HEK293 (cell line): ENCODE results near the gene KCNJ5.

Experiments used
- CTCF ChIA-PET: fragments of 350-600 bp; formaldehyde crosslinking; extraction: SDS; loops from one replicate; lab custom pipeline; 2021; ENCODE audit warnings: antibody characterized with exemption; lab: Yijun Ruan, JAX
- POLR2A ChIA-PET: fragments of 300-600 bp; formaldehyde crosslinking; extraction: SDS; loops from one replicate; lab custom pipeline; 2020; ENCODE audit warnings: antibody characterized with exemption, inconsistent platforms; lab: Yijun Ruan, JAX
- H3K27ac ChIP-seq: fragments of 200-500 bp; sonication (Bioruptor generic); 2 replicates; pipeline ENCODE4 v1.5.1; 2014; ENCODE audit warnings: low read depth, low read length, control low read depth, inconsistent platforms; ENCODE audit errors: extremely low read depth
- H3K36me3 ChIP-seq, 2 experiments: fragments of 200-500 bp in 1 of 2; sonication (Bioruptor generic) in 1 of 2; 1 replicate in 1 of 2; 2 replicates in 1 of 2; pipeline ENCODE4 v1.5.1; 2014 to 2017; ENCODE audit warnings: inconsistent platforms in 2 of 2, low read length in 2 of 2; ENCODE audit not compliant: control insufficient read depth in 2 of 2, insufficient read depth in 1 of 2
- H3K4me1 ChIP-seq: fragments of 200-500 bp; sonication (Bioruptor generic); 2 replicates; pipeline ENCODE4 v1.5.1; 2014; ENCODE audit warnings: mild to moderate bottlenecking, low read length, inconsistent platforms; ENCODE audit not compliant: control insufficient read depth, insufficient read depth
- H3K4me3 ChIP-seq: 2 replicates; pipeline ENCODE4 v1.5.1; 2011; ENCODE audit warnings: low read depth, mild to moderate bottlenecking, control low read depth, low read length, moderate library complexity
- H3K9me3 ChIP-seq: fragments of 200-500 bp; sonication (Bioruptor generic); 2 replicates; pipeline ENCODE4 v1.5.1; 2014; ENCODE audit warnings: low read depth, low read length, inconsistent platforms; ENCODE audit not compliant: control insufficient read depth, insufficient read depth
- GLI2 ChIP-seq: fragments of 450-650 bp; formaldehyde crosslinking; IDR thresholded peaks from 2 replicates; pipeline ENCODE4; 2017; ENCODE audit warnings: missing biosample characterization, missing genetic modification characterization, low read depth, borderline replicate concordance
- KLF17 ChIP-seq: fragments of 450-650 bp; formaldehyde crosslinking; IDR thresholded peaks from 2 replicates; pipeline ENCODE4 v1.5.1; 2016; ENCODE audit warnings: missing biosample characterization, missing genetic modification characterization
- OVOL3 ChIP-seq: fragments of 450-650 bp; formaldehyde crosslinking; IDR thresholded peaks from 2 replicates; pipeline ENCODE4 v1.5.1; 2016; ENCODE audit warnings: missing biosample characterization, missing genetic modification characterization
- ZBTB11 ChIP-seq: fragments of 450-650 bp; formaldehyde crosslinking; conservative IDR thresholded peaks from 2 replicates; pipeline ENCODE4 v1.5.1; 2016; ENCODE audit warnings: low read depth, missing biosample characterization, missing genetic modification characterization
- ZNF560 ChIP-seq: fragments of 450-650 bp; formaldehyde crosslinking; IDR thresholded peaks from 2 replicates; pipeline ENCODE4 v1.5.1; 2017; ENCODE audit warnings: missing biosample characterization, missing genetic modification characterization, borderline replicate concordance
- ZNF600 ChIP-seq: fragments of 450-650 bp; formaldehyde crosslinking; IDR thresholded peaks from 2 replicates; pipeline ENCODE4 v1.5.1; 2016; ENCODE audit warnings: missing biosample characterization, missing genetic modification characterization
- ZNF623 ChIP-seq: fragments of 450-650 bp; formaldehyde crosslinking; IDR thresholded peaks from 2 replicates; pipeline ENCODE4 v1.5.1; 2016; ENCODE audit warnings: missing biosample characterization, missing genetic modification characterization
- ZSCAN23 ChIP-seq: fragments of 450-650 bp; formaldehyde crosslinking; IDR thresholded peaks from 2 replicates; pipeline ENCODE4 v1.5.1; 2016; ENCODE audit warnings: missing biosample characterization, missing genetic modification characterization

The KCNJ5 gene

GRCh38 chr11:128968916-128969315 is 77.8 kb downstream of the KCNJ5 start:
- H3K4me1 ChIP-seq, result peaks cover 11% of the 10 kb centered on the region
- H3K9me3 ChIP-seq, result no peaks in the 10 kb centered on the region
- H3K4me3 ChIP-seq, result no peak overlapping the region
- H3K27ac ChIP-seq, result no peak overlapping the region
- ChIA-PET POLR2A (no interaction called here), CTCF (interaction anchor here (2.4 kb wide), 1 partner anchor 85 kb away, joined by 6 read pairs; no protein-coding TSS in a partner anchor)
- H3K36me3 ChIP-seq, result peaks cover 0 to 53% of the 10 kb centered on the region in 2 experiments; a peak in 1 of 3 replicates
- TF ChIP-seq ZNF560 (no peak), GLI2 (tag by site-specific recombination) (no peak), KLF17 (tag by site-specific recombination) (no peak), OVOL3 (tag by site-specific recombination) (no peak), ZBTB11 (tag by site-specific recombination) (no peak), ZNF600 (tag by site-specific recombination) (no peak), ZSCAN23 (no peak), ZNF623 (tag by site-specific recombination) (no peak)
